CD4-positive, alpha-beta T cell treated with Interferon gamma for 1 hour (primary cell): ENCODE data around the gene MRPS7.

Source experiments
- DNase-seq: peaks from one replicate; pipeline ENCODE4 v3.0.0-alpha.2; 2020

MRPS7 gene

DNA sequence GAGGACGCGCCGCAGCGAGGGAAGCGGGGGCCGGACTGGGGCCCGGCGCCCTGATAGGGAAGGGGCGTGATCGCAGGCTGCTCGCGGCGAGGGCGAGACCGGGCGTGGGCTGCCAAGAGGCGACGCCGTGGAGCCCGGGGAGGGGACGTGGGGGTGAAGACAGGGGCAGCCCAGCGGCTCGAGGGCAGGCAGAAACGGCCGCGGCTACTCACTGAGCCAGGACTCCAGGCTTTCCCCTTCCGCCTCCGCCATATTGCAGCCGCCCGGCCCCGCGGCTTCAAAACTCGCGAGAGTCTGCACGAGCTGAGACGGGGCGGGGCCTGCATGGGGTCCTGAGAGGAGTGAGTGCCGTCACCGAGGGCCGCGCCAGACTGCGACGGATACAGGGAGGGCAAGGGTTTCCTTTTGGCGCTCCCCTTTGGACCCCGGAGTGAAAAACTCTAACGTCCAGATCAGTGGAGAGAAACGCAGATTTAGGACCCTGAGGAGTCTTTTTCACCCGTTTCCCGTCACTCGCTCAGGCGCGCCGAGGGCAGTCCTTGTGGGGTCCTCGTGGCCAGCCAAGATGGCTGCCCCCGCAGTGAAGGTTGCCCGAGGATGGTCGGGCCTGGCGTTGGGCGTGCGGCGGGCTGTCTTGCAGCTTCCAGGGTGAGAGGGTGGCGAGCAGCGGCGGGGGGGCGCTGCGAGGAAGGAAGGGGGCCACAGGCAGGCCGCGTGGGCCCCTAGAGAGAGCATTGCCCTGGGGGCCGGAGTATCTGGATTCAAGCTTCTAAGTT lies at the start of gene MRPS7, which contains the start of gene GGA3:
Gene MRPS7, plus strand, starts transcription at position 544 of the 776 bp plus-strand sequence. Its CDS starts 22 bp downstream, at position 566.
Gene GGA3, minus strand, starts transcription at position 271 of the 776 bp plus-strand sequence. Its CDS starts 19 bp downstream, at position 252.
- peak; percentile 93 for DNase-seq

DNA sequence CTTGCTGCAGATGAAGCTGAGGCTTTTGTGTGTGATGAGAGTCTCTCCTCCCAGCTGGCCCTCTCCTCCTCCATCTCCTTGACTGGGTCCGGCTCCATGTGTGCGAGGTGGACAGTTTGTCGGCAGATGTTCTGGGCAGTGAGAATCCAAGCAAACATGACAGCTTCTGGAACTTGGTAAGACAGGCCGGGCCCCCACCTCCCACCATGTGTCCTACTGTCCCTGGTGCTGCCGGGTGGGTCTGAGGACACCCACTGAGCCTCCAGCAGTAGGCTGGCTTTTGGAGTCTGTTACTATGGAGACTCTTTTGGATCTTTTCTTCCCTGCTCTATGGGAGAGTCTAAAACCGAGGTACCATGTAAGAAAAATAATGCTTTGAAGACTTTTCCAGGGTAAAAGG lies 43.5 kb upstream of the MRPS7 start:
- no peak for DNase-seq

DNA sequence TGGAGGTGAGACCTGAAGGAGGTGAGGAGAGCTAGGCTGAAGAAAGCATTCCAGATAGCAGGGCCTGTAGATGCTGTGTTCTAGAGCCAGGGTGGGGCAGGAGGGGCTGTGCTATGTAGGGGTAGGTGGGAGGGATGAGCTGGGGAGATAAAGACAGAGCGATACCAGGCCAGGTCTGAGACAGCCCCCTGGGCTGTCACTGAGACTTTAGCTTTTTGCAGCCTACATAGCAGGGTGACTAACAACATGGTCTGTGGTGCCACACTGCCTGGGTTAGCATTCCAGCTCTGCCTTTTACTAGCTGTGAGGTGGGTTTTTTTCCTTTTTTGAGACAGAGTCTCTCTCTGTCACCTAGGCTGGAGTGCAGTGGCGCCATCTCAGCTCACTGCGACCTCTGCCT lies 41.9 kb upstream of the MRPS7 start:
- no peak for DNase-seq

DNA sequence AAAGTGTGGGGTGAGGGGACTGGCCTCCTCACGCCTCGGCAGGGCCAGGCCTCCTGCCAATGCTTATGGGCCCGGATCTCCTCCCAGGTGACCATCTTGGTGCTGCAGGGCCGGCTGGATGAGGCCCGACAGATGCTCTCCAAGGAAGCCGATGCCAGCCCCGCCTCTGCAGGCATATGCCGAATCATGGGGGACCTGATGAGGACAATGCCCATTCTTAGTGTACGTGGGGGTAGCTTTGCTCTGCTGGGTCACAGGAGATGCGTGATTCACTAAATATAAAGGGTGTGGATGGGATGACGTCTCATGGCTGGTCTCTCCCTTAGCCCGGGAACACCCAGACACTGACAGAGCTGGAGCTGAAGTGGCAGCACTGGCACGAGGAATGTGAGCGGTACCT lies 36.7 kb upstream of the MRPS7 start:
- DNase-seq: no peak

DNA sequence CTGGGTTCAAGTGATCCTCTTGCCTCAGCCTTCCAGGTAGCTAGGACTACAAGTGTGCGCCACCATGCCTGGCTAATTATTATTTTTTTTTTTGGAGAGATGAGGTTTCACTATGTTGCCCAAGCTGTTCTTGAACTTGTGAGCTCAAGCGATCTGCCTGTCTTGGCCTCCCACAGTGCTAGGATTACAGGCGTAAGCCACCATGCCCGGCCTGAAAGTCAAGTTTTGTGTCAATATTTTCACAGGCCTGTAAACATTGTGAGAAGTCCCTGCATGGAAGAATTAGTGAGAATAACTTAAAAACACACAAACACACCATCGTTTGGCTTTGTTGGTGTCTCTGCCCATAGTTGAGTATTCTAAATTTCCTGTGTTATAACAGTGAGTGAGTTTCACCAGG lies 34.0 kb upstream of the MRPS7 start:
- DNase-seq: no peak

DNA sequence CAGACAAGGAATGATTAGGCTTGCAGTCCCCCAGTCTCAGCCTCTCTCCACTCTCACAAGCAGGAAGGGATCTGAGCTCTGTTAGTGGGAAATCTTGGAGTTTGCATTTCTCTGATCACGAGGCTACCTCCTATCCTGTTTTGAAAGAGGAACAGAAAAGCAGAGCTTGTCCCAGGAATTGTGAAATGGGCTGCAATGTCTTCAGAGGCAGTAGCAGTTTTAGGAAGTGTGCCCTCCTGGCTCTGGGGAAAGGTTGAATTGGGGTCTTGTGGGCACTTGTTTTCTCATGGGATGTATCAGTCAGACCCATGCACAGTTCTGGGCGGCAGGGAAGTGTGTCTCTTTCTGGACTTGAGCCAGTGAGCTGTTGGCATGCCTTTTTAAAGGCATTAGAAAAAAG lies 33.4 kb upstream of the MRPS7 start:
- DNase-seq: no peak

DNA sequence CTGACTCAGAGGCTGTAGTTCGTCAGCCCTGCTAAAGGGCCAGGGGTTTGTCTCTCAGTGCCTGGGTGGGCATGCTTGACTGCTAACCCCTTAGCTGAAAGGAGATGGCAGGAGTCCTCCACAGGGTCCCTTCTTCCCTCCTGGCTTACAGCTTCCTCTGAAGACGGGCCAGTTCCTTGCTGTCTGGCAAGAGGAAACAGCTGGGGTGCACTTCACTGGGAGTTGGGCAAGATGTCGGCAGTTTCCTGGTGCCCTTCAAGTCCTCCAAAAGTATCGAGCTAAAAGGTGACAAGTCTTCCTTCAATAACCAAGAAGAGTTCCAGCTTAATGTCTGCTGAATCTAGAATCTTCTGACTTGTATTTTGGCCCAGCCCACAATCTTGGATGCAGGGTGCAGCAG lies 32.8 kb upstream of the MRPS7 start:
- DNase-seq: no peak

DNA sequence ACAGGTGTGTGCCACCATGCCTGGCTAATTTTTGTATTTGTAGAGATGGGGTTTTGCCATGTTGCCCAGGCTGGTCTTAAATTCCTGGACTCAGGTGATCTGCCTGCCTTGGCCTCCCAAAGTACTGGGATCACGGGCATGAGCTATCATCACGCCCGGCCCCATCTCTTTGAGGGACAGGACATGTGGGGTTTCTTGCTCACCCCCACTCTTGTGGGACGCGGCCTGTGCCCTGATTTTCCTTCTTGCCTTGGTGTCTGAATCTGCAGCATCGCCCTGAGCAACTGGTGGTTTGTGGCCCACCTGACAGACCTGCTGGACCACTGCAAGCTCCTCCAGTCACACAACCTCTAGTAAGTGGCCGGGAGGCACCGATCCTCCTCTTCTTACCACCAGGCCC lies 30.6 kb upstream of the MRPS7 start:
- DNase-seq: no peak

DNA sequence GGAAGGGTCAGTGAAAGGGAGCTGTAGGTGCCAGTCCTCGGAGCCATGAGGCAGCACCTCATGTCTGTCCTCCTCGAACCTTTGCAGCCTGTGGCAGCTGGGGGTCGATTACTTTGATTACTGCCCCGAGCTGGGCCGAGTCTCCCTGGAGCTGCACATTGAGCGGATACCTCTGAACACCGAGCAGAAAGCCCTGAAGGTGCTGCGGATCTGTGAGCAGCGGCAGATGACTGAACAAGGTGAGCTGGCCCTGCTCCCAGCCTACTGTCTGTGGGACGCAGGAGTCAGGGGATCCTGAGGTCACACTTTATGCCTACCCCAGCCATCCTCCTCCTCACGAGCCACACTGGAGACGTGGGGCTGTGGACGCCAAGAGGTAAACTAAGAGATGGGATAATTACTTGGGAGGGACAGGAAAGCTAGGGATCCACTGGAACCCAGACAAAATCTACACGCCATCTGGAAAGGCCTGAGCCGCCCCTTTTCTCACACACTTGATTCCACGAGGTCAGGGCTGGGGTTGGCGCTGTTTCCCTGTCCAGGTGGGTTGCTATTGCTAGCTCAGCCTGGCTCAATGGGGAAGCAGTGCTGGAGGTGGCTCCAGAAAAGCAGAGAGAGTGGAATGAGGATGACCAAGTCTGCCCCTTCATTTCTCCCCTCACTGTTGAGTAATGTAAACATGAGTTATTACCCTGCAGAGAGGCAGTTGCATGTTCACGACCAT lies 29.8 kb upstream of the MRPS7 start:
- DNase-seq: no peak

DNA sequence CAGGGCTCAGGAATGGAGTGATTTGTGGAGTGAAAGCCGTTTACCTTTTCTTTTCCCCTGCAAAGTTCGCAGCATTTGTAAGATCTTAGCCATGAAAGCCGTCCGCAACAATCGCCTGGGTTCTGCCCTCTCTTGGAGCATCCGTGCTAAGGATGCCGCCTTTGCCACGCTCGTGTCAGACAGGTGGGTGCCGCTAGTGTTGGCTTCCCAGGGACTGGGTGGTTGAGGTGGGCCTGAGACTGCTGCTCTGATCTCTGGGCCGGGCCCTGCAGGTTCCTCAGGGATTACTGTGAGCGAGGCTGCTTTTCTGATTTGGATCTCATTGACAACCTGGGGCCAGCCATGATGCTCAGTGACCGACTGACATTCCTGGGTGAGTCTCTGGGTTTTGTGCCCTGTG lies 28.9 kb upstream of the MRPS7 start:
- no peak for DNase-seq

DNA sequence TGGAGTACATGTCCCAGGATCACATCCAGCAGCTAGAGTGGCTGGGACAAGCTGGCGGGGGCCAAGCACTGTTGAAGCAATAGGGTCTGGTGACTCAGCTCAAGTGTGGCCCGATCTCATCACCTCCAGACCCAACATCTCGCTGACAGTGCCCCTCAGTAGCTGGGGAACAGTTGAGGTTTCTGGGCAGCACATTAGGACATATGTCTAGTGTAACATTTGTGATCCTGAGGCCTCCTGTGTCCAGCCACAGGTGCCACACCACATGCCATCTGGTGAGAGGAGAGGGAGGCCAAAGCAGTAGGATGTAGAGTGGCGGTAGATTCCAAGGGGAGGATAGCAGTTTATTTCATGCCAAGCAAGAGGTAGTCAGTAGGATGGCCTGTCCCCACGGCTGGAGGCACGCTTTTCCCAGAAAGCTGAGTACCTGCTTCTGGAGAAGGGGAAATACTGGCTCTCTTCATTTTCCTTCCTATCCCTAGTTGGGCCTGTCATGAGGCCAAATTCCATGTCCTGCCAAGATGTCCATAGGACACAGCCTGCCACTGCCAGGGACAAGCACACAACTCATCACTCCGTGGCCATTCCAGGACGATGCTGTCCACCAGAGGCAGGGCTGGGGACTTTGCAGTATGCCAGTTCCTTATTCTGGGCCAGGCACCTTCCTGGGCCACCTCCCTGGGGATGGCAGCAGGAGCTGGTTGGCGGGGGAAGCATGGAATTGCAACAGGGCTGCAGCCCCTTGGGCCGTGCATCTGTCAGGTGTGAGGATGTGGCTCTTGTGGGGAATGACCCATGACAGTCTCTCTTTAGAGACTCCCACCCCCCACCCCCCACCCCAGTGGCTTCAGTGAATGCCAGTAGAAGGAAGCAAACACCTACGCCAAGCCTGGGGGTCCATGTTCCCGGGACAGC lies 24.3 kb upstream of the MRPS7 start:
- no peak for DNase-seq

DNA sequence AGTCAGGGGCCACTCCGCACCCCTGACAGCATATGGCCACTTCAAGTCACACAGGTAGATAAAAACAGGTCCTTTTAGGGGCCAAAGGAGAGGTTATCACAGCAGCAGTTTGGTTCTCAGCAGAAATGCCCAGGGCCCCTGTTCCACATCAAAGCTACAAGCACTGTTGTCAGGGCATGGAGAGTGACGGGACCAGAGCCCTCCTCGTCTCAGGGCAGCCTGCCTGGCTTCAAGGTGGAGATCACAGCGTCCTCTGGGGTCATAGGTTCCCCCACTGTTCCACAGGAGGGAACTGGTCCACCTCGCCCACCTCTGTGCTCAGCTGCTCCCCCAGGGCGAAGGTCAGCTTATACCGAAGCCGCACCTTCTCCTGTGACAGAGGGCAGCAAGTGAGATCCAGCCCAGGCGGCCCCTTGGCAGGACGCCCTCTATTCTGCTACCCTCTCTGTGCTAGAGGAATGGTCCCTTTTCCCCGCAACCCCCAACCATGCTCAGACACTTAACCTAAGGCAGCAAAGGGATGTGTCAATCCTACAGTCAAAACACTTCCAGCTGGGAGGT lies 23.6 kb upstream of the MRPS7 start:
- no peak for DNase-seq

DNA sequence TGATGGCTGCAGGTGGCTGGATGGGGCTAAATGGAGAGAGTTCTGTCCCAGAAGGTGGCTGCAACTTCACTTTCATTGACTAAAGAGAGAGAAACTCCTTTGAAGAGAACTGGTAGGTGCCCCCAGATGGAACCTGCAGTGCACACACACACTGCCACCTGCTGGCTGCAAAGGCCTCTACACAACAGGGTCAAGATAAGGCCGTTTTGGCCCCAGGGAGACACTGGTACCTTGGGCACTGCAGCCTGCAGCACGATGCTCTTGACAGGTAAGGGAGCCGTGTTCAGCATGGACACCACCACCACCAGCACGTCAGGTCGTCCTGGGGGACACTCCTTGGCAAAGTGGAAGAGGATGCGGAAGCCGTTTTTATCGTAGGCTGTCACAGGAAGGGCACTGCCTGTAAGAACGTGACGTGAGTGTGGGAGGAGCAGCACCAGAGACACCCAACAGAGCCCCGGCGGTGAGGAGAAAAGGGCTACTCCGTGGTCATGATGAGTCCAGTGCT lies 22.9 kb upstream of the MRPS7 start:
- peak; percentile 64 for DNase-seq

DNA sequence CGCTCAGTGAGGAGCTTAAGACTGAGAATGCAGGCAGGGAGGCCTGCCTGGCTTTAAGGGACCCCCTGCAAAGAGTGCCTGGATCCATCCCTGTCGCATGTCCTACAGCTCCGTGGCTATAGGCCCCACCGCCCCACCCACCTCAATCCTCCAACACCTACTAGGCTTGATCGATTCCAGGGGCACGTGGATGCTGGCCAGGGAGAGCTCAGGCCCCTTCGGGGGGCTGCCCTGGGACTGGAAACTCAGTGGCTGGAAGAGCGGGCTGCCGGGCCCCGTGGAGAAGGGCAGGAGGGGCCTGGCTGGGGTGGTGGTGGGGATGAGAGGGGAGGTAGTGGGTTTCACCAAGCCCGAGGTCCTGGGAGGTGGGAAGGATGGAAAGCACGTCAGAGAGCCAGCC lies 22.5 kb upstream of the MRPS7 start:
- no peak for DNase-seq

DNA sequence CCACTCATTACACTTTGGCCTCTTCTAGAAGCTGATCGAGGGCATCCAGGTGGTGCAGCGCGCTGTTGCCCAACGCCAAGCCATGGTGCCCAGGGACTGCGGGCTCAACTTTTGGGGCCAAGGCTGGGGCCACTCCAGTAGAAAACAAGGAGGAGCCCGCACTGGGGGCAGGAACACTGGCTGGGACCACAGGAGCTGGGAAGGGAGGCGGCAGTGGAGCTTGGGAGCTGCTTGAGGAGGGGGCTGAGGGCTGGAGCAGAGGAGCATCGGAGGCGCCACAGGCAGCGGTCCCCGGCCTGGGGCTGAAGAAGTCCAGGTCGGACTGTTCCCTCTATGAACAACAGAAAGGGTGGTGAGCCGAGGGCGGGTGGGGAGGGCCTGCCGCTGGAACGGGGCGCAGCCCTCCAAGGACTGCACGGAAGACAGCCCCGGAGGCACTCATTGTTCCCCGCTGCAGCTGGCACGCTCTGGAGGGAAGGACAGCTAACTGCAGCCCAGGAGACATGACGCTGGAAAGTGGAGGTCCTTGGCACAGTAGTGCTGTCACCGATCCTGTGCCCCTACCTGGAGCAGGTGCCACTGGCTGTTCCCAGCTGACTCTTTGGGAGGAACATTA lies 21.8 kb upstream of the MRPS7 start:
- DNase-seq: no peak

DNA sequence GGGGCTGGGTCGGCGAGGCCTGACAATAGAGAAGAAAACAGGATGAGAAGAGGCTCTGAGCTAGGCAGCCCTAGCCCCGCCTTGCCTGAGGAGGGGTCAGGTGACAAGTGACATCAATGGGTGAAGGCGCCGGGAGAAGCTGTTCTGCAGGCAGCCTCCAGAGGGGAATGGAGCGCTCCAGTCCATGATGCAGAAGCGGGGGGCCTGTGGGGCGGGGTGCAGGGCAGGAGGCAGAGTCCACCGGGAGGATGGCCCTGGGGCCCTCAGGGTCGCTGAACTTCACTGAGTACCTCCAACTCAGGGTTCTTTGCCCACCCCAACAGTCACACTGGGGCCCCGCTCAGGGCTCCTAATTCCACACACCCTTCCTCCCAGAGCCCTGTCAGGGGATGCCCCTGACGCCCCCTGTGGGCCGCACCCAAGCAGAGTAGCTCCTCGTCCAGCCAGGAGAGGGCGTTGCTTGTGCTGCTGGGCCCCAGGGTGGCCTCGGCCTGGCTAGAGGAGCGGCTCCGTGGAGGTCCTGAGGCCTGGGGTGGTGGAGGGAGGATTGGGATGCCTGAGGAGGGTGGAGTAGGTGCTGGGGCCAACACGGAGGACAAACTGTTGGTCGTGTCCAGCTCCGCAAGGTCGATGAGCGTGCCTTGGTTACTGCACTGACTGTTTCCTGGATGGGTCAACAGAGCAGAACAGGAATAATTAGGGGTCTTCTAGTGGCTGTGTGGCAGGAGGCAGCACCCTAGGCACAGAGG lies 21.1 kb upstream of the MRPS7 start:
- DNase-seq: peak; percentile 10

DNA sequence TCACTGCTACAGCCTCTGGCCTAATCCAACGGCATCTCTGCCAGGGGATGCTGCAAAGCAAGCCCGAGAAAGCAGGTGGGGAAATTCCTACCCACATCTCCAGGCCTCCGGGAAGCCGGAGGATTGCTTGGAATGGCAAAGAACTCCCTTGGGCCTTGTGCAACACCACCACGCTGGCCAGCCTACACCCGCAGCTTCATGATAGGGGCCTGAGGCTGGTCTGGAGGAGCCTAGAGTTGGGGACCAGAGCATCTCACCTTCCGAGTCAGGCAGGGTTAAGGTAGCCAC lies 20.6 kb upstream of the MRPS7 start:
- DNase-seq: no peak

DNA sequence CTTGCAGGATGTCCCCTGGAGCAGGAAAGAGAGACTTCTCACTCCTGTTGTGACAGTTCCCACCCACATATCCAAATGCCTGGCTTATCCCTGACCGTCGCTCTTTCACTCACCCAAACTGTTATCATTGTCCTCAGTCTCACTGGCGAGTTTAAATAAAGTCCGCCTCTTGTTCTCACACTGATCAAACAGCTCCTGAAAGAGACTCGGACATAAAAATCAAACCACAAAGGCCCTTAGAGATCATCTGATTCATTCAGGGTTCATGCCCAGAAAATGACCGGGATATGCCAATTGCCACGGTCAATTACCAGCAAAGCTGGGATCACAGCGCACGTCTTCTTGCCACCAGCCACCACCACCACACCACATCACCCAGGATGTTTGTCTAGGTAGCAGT lies 20.2 kb upstream of the MRPS7 start:
- DNase-seq: no peak

DNA sequence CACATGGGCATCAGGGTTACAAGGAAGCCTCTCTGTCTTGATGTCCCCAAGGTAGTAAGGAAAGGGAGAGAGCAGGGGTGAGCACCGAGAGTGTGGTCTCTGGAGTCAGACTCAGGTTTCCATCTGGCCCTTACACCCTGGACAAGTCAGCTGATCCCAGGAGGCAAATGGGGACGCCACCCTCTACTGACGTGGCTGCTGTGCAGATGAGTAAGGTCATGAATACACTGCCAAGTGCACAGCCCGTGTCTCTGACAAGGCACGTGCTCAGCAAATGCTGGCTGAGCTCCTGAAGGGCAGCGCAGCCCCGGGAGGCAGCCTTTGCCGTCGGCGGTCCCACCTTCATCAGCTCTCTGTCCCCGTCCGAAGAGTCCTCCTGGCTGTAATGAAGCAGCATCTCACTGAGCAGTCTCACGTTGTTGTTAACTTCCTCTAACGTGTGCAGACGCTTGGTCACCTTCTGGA lies 19.7 kb upstream of the MRPS7 start:
- no peak for DNase-seq

DNA sequence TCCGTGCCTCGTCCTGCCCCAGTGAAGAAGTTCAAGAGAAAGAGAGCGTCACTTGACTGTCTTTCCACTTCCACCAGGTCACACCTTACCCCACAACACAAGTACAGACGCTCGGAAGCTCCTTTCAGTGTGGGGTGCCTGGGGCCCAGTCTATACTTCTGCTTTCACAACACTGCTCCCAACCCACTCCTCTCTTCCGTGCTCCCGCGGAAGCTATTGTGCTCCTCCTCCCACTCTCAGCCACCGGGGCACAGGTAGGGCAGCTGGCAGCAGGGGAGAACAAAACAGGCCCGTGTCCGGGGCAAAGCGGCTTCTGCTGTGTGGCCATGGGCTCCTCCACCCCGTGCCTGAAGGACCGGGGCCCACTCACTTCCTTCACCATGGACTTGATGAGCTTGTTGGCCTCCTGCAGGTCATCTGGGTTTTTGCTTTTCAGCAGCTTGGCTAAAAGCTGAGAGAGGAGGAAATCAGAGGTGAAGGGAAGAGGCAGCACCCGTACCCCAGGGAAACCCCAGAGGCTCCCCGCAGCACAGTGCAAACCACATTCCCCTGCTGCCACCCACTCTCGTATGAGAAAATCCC lies 19.1 kb upstream of the MRPS7 start:
- DNase-seq: peak; percentile 40
